Measurements from ENCODE around the gene BIRC2. TPM values are rescaled to one million over a fixed set of nuclear protein-coding genes. Genes with fewer than 3 reads are reported as not detected.

Gene BIRC2
- total and polyA plus RNA-seq, 10 of the 15 experiments (the other 5 are each of a cell fraction or from before 2014, with no cell fraction given) = 13.8 to 75.8 (median 26.5) TPM

- no peak for TF ChIP-seq HSF1 (IDR thresholded peaks at IDR 0.05; ENCODE audit: low read depth, low read length)
- TF ChIP-seq IKZF2 (IDR thresholded peaks at IDR 0.05) = no peak
- no peak for TF ChIP-seq HDAC2 (IDR thresholded peaks at IDR 0.05)
Measured at GRCh38 chr11:102414559-102414958, 67.5 kb downstream of the BIRC2 start (continued).

- Histone ChIP-seq H3K4me3 (no peak overlapping the region), H2AFZ (ENCODE audit: control insufficient read depth, low read depth, low read length) (no peak overlapping the region), H3K27ac (ENCODE audit: control insufficient read depth, insufficient read depth) (no peak overlapping the region), H3K36me3 (ENCODE audit: control insufficient read depth in 2 of 2, insufficient read depth in 2 of 2, low read length in 1 of 2) (peaks cover 0 to under 1% of the 10 kb centered on the region in 2 experiments; a peak in 1 of 4 replicates), H4K20me1 (ENCODE audit: control insufficient read depth, insufficient read depth) (no peaks in the 10 kb centered on the region), H3K4me2 (ENCODE audit: control insufficient read depth, insufficient read depth) (no peak overlapping the region), H3K79me2 (ENCODE audit: control insufficient read depth, insufficient read depth, low read length) (peaks cover 42% of the 10 kb centered on the region), H3K27me3 (replicated peaks in 1 of 2; ENCODE audit: control insufficient read depth in 2 of 2, insufficient read depth in 2 of 2, low read length in 1 of 2) (no peaks in the 10 kb centered on the region), H3K9me3 (replicated peaks; ENCODE audit: control insufficient read depth, insufficient read depth, low read length) (peaks cover 6% of the 10 kb centered on the region), H3K4me1 (ENCODE audit: control insufficient read depth, insufficient read depth, low read length) (peaks cover under 1% of the 10 kb centered on the region; the same call in 1 of the 2 replicates), H3K9ac (ENCODE audit: control insufficient read depth, insufficient read depth, low read length) (no peak overlapping the region)
- POLR2A ChIA-PET = no interaction called here
- WGBS (ENCODE audit: insufficient coverage, insufficient replicate concordance, low lambda C conversion rate, missing lambda C conversion rate) = 94% methylated on average over 1 of the region's 1 CpG
- intact Hi-C loops (cut with micrococcal nuclease; ENCODE audit: unreplicated experiment) = no loop called here
- ATAC-seq (no peak), FAIRE-seq (no peak), DNase-seq (ENCODE audit: low read depth, low spot score) (no peak)
- RAD21 ChIA-PET (ENCODE audit: unreplicated experiment) = interaction anchor here (1.4 to 1.7 kb wide), 3 partner anchors 8 to 25 kb away, joined by 3 to 5 read pairs (median 4); no protein-coding TSS in a partner anchor
- CTCF ChIA-PET = interaction anchor here (1.2 to 1.4 kb wide), 3 partner anchors 15 to 24 kb away, joined by 3 to 5 read pairs (median 4); no protein-coding TSS in a partner anchor
- in situ Hi-C loops (cut with MboI) = no loop called here
- BruUV-seq (replicated peaks) = no TSS peak
- TF ChIP-seq ZNF384 (IDR thresholded peaks at IDR 0.05; ENCODE audit: borderline replicate concordance, low read depth, low read length) (no peak), MXI1 (IDR thresholded peaks at IDR 0.05; ENCODE audit: low read depth, low read length) (no peak), SMAD1 (IDR thresholded peaks at IDR 0.05; ENCODE audit: low read depth, partially characterized antibody) (no peak), FOXK2 (IDR thresholded peaks at IDR 0.05) (no peak), RBBP5 (conservative IDR thresholded peaks at IDR 0.05) (no peak), SIN3A (IDR thresholded peaks at IDR 0.05; ENCODE audit: low read depth, low read length) (no peak), RFX5 (IDR thresholded peaks at IDR 0.05; ENCODE audit: low read depth, low read length) (no peak), YY1 (IDR thresholded peaks at IDR 0.05; ENCODE audit: low read depth, low read length) (no peak), CBX5 (IDR thresholded peaks at IDR 0.05; ENCODE audit: low read depth) (no peak)
- SMC1A ChIA-PET (ENCODE audit: uncharacterized antibody, unreplicated experiment) = interaction anchor here (0.9 to 1.5 kb wide), 2 partner anchors 14 to 15 kb away, joined by 3 to 6 read pairs; no protein-coding TSS in a partner anchor
Measured at GRCh38 chr11:102415304-102415916, 68.4 kb downstream of the BIRC2 start.

Measured in GM12878 (cell line).